K562 (cell line): Measurements from ENCODE around the gene INKA2. TPM values are rescaled to one million over a fixed set of nuclear protein-coding genes. Genes with fewer than 3 reads are reported as not detected.

ENCODE experiments used
- BCL6 ChIP-seq: fragments of 250-450 bp; sonication (Bioruptor Pico); IDR thresholded peaks from 2 replicates; pipeline ENCODE4 v1.4.0; 2020
- CLOCK ChIP-seq: fragments of 250-450 bp; sonication (Bioruptor Pico); IDR thresholded peaks from 2 replicates; pipeline ENCODE4 v1.4.0; 2020; ENCODE audit warnings: mild to moderate bottlenecking, moderate library complexity, borderline replicate concordance
- DEAF1 ChIP-seq: fragments of 450-650 bp; formaldehyde crosslinking; IDR thresholded peaks from 2 replicates; pipeline ENCODE4 v1.4.0; 2020; ENCODE audit warnings: mild to moderate bottlenecking, moderate library complexity
- HMGXB4 ChIP-seq: sonication (generic); formaldehyde crosslinking; IDR thresholded peaks from 2 replicates; pipeline ENCODE4 v1.8.1; 2023; ENCODE audit warnings: mild to moderate bottlenecking, missing genetic modification reagents
- KLF13 ChIP-seq: fragments of 450-650 bp; IDR thresholded peaks from 2 replicates; pipeline ENCODE4 v1.6.1; 2016; ENCODE audit warnings: missing genetic modification characterization, low read depth, mild to moderate bottlenecking, missing compliant biosample characterization, moderate library complexity, borderline replicate concordance
- MIER1 ChIP-seq: fragments of 450-650 bp; IDR thresholded peaks from 2 replicates; pipeline ENCODE4 v1.6.1; 2016; ENCODE audit warnings: antibody characterized with exemption, mild to moderate bottlenecking, low read depth
- POLR3G ChIP-seq: IDR thresholded peaks from 2 replicates; pipeline ENCODE4 v1.6.1; 2011; ENCODE audit not compliant: insufficient read length, insufficient replicate concordance; ENCODE audit errors: extremely low read depth
- PTBP1 ChIP-seq: fragments of 200-400 bp; formaldehyde crosslinking; IDR thresholded peaks from 2 replicates; pipeline ENCODE4 v1.6.1; 2017; ENCODE audit warnings: low read depth, low read length
- RCOR1 ChIP-seq, 2 experiments: IDR thresholded peaks; 2 replicates each; pipeline ENCODE4 v1.6.1; 2012; ENCODE audit warnings: low read depth in 2 of 2, low read length in 2 of 2, borderline replicate concordance in 1 of 2, improper control_type of control experiment in 1 of 2
- SRSF7 ChIP-seq: fragments of 200-400 bp; formaldehyde crosslinking; optimal IDR thresholded peaks from 2 replicates; pipeline ENCODE3; 2017; ENCODE audit warnings: mild to moderate bottlenecking, low read depth, low read length
- TRIM24 ChIP-seq, 2 experiments: fragments of 450-650 bp; IDR thresholded peaks; 2 replicates each; pipeline ENCODE4 v1.6.1; 2016
- ZNF239 ChIP-seq: fragments of 250-450 bp; sonication (Bioruptor Pico); IDR thresholded peaks from 2 replicates; pipeline ENCODE4 v1.4.0; 2020; ENCODE audit warnings: mild to moderate bottlenecking
- ZNF280A ChIP-seq: fragments of 450-650 bp; IDR thresholded peaks from 2 replicates; pipeline ENCODE4 v1.6.1; 2018; ENCODE audit warnings: mild to moderate bottlenecking, low read depth; ENCODE audit not compliant: partially characterized antibody
- ZNF398 ChIP-seq: fragments of 250-450 bp; sonication (Bioruptor Pico); IDR thresholded peaks from 2 replicates; pipeline ENCODE4 v1.8.0; 2021; ENCODE audit warnings: moderate library complexity, mild to moderate bottlenecking, inconsistent platforms
- ZNF655 ChIP-seq: fragments of 250-450 bp; sonication (Bioruptor Pico); IDR thresholded peaks from 2 replicates; pipeline ENCODE4 v1.5.0; 2021
- polyA plus RNA-seq, 8 experiments: library from polyadenylated mRNA; depleted of rRNA in 4 of 8; stranded (reverse) in 5 of 8; unstranded in 3 of 8; fragments of >200 nt; fragmentation: Nextera tagmentation in 2 of 8; fragmentation: Illumina TruSeq in 1 of 8; extraction: Ambion mirVana in 2 of 8; extraction: Trizol in 1 of 8; gene quantifications; 2 replicates each; pipeline versions ENCODE4 v1.2.1 to v1.2.3, GENCODE V29; 2011 to 2014; ENCODE audit warnings: inconsistent platforms in 1 of 8, missing spikeins in 1 of 8
- total RNA-seq, 7 experiments: library from RNA; depleted of rRNA in 6 of 7; stranded (reverse); fragments of >200 nt in 6 of 7; fragmentation: Illumina TruSeq in 2 of 7; extraction: Trizol in 2 of 7; gene quantifications; 2 replicates each; pipeline versions ENCODE4 v1.2.1 to v1.2.3, GENCODE V29; 2011 to 2021; ENCODE audit warnings: low replicate concordance in 1 of 7

The INKA2 gene
- total and polyA plus RNA-seq, 9 of the 15 experiments (the other 6 are each of a cell fraction or from before 2014, with no cell fraction given): 0.04 to 1.4 (median 0.26) TPM; not detected in 1

GRCh38 chr1:111755331-111756123, 16.3 kb upstream of the INKA2 start, which contains the start of gene DDX20 (continued):
- TF ChIP-seq ZNF655 (CRISPR knock-in tag) (no peak), MIER1 (no peak), TRIM24 (IDR thresholded peaks at IDR 0.05) (peak in 1 of 2 experiments; percentile 69; a peak in 2 of 4 replicates), HMGXB4 (CRISPR knock-in tag) (peak; percentile 73; the same call in 1 of the 2 replicates), ZNF398 (CRISPR knock-in tag) (no peak), KLF13 (tag) (peak; percentile 96), BCL6 (CRISPR knock-in tag) (no peak), SRSF7 (no peak), CLOCK (no peak), DEAF1 (peak; percentile 94), PTBP1 (no peak), ZNF280A (no peak), POLR3G (no peak), RCOR1 (IDR thresholded peaks at IDR 0.05; ENCODE audit: borderline replicate concordance in 1 of 2, low read depth in 2 of 2, low read length in 2 of 2) (peak in 1 of 2 experiments; percentile 5; a peak in 1 of 4 replicates), ZNF239 (CRISPR knock-in tag) (no peak)
